Gastrocnemius medialis (tissue), 4 donors: ENCODE results near the gene RGS21.

ENCODE experiments used
- CTCF ChIP-seq, 5 experiments: fragments of 450-650 bp in 3 of 5; fragments of 200-600 bp in 2 of 5; sonication (generic) in 2 of 5; IDR thresholded peaks in 4 of 5; conservative IDR thresholded peaks in 1 of 5; 1 replicate in 4 of 5; 2 replicates in 1 of 5; pipeline ENCODE4 v1.5.1; 2016 to 2019; ENCODE audit warnings: antibody characterized with exemption in 5 of 5, mild to moderate bottlenecking in 3 of 5, moderate library complexity in 3 of 5
- POLR2A ChIP-seq, 2 donors: fragments of 450-650 bp; IDR thresholded peaks; one replicate each; pipeline ENCODE4 v1.6.1; 2017; ENCODE audit warnings: antibody characterized with exemption in 2 of 2, mild to moderate bottlenecking in 2 of 2, moderate library complexity in 2 of 2

DNA sequence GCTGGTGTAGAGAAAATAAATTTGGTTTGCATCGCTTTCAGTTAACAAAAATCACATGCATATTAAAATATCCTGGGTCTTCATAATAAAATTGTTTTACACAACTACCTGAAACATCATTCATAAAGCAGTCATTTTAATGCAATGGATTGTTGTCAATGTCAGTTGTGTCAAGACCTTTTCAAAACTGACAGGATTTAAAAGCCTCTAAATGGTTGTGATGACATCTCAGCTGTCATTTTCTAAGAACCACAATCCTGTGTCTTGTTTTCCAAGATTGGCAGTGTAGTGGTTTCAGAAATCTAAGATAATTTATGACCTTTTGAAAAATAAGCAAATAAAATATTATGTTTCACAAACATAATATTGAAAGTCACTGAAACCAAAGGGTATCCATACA, 42.0 kb downstream of the RGS21 start:
- no peak for TF ChIP-seq POLR2A (IDR thresholded peaks at IDR 0.05)
- no peak for TF ChIP-seq CTCF (IDR thresholded peaks at IDR 0.05 in 4 of 5, conservative IDR thresholded peaks at IDR 0.05 in 1 of 5)
